ENCODE data around the gene FOSL1. TPM values are rescaled to one million over a fixed set of nuclear protein-coding genes. Genes with fewer than 3 reads are reported as not detected.
A peak's percentile ranks its signal among the peaks of the same experiment; 100 is the strongest.

Gene FOSL1
- total RNA-seq, 6 experiments from 2014 or later = 0.35 to 1.2 (median 0.89) TPM; not detected in 2

DNA sequence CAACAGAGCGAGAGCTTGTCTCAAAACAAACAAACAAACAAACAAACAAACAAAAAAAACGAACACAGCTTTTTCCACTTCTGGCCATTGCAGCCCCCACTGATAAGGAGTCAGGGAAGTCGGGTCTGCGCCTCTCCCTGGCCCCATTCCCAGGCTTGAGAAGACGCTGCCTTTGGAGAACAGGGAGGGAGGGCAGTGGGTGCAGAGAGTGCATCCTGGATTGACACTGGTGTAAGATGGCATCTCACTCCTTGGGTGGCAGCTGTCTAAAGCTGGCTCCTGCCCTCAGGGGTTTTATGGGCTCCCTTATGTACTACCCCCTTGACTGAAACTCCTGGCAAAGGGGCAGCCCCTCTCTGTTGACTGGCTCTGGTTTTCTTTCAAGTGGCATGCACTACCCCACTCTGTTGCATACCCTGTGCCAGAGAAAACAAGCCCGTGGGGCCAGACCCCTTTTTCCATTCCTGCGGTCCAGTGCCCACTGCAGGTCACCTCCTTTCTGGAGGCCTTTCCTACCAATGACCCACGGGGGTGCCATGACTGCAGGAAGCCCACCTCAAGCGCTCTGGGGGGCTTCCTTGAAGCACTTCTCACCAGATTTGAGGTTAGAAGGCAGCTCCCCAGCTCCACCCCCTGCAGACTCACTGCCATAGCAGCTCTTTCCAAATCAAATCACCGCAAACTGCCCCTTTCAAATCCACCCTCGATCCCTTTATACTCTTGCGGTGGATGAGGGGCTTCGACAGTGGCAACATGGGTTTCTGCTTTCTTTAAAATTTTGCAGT lies 31.8 kb upstream of the FOSL1 start:
- Histone ChIP-seq H3K36me3 (no peaks in the 10 kb centered on the region), H3K9me3 (no peaks in the 10 kb centered on the region), H3K4me1 (no peaks in the 10 kb centered on the region), H3K27me3 (no peaks in the 10 kb centered on the region), H3K27ac (no peak overlapping the region), H3K4me3 (no peak overlapping the region)
- DNase-seq (no peak), ATAC-seq (no peak)
- 43% methylated on average over 10 of the region's 13 CpGs for WGBS (ENCODE audit: insufficient coverage, low coverage, low lambda C conversion rate, missing lambda C conversion rate)
- intact Hi-C loops (cut with DNase I) = no loop called here
- TF ChIP-seq, protein P1, sequence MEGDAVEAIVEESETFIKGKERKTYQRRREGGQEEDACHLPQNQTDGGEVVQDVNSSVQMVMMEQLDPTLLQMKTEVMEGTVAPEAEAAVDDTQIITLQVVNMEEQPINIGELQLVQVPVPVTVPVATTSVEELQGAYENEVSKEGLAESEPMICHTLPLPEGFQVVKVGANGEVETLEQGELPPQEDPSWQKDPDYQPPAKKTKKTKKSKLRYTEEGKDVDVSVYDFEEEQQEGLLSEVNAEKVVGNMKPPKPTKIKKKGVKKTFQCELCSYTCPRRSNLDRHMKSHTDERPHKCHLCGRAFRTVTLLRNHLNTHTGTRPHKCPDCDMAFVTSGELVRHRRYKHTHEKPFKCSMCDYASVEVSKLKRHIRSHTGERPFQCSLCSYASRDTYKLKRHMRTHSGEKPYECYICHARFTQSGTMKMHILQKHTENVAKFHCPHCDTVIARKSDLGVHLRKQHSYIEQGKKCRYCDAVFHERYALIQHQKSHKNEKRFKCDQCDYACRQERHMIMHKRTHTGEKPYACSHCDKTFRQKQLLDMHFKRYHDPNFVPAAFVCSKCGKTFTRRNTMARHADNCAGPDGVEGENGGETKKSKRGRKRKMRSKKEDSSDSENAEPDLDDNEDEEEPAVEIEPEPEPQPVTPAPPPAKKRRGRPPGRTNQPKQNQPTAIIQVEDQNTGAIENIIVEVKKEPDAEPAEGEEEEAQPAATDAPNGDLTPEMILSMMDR (IDR thresholded peaks at IDR 0.05) = no peak
- TF ChIP-seq POLR2A (IDR thresholded peaks at IDR 0.05) = no peak

DNA sequence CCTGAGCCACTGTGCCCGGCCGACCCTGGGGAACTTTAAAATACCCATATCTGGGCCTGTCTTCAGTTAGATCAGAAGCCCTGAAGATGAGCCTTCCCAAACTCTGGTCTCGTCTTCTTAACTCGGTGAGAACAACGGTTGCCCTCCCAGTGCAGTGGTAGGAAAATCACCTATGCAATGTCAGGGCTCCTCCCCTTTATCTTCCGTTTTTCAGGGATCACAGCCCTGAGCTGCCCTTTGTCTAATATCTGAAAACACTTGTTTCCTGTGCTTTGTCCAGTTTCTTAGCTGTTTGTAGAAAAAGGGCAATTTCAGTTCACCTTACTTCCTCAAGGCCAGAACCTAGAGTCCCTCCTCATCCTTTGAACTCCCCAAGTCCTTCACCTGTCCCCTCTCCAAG lies 28.5 kb upstream of the FOSL1 start:
- TF ChIP-seq, protein P1 (IDR thresholded peaks at IDR 0.05) = no peak
- no peak for TF ChIP-seq POLR2A (IDR thresholded peaks at IDR 0.05)
- H3K9me3 ChIP-seq = no peaks in the 10 kb centered on the region
- WGBS (ENCODE audit: insufficient coverage, low coverage, low lambda C conversion rate, missing lambda C conversion rate) = 69% methylated on average over 6 of the region's 6 CpGs
- DNase-seq (no peak), ATAC-seq (no peak)
- intact Hi-C loops (cut with DNase I) = no loop called here
- H3K27ac ChIP-seq = no peak overlapping the region
- H3K36me3 ChIP-seq = no peaks in the 10 kb centered on the region
- H3K4me3 ChIP-seq = no peak overlapping the region
- H3K27me3 ChIP-seq = no peaks in the 10 kb centered on the region
- H3K4me1 ChIP-seq = no peaks in the 10 kb centered on the region

DNA sequence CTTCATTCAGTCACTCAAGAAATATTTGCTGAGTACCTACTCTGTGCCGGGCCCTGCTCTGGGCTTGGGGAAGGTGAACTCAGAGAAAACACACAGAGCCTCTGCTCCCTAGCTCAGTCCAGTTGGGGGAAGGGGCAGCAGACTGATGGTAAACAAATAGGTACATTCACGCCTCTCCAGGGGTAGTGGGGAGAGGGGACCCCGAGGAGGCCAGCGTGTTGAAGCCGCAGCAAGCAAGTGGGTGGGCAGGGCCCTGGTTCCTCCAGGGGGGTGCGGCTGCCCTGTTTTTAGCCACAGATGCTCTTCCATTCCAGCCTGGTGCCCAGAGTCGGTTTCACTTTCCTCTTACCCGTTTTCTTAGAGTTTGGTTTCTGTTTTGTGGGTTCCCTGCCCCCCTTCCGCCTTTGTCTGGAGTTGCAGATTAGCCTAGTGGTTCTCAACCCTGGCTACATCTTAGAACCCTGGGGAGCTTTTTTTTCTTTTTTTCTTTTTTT lies 27.8 kb upstream of the FOSL1 start:
- ATAC-seq = peak; percentile 60 to 85 (median 68)
- WGBS (ENCODE audit: insufficient coverage, low coverage, low lambda C conversion rate, missing lambda C conversion rate) = 27% methylated on average over 3 of the region's 9 CpGs
- H3K27ac ChIP-seq = peak overlapping the region in 1 of 3 donors; percentile 15

DNA sequence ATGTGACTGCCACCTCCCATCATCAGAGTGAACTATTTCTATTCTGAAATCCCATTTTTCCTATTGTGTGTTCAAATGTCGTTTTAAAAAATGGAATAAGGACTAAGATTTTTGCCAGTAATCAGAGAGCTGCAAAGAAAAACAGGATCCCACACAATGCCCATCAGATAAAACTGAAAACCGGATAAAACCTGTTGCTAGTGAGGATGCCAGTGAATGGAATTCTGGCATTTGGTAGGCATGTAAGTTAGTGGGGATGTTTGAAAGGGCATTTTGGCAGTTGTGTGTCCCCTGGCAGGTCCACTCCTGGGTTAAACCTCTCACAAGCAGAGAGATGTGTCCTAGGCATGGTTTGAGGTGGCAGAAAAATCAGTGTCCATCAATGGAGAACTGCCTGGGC lies 25.2 kb upstream of the FOSL1 start:
- 29% methylated on average over 2 of the region's 2 CpGs for WGBS (ENCODE audit: insufficient coverage, low coverage, low lambda C conversion rate, missing lambda C conversion rate)
- Histone ChIP-seq H3K36me3 (peaks cover 0 to 11% (median 3%) of the 10 kb centered on the region in 4 donors), H3K27me3 (no peaks in the 10 kb centered on the region), H3K4me3 (no peak overlapping the region), H3K27ac (no peak overlapping the region), H3K9me3 (no peaks in the 10 kb centered on the region), H3K4me1 (peaks cover 0 to 6% (median 2%) of the 10 kb centered on the region in 4 donors)
- DNase-seq = no peak
- TF ChIP-seq, protein P1 (IDR thresholded peaks at IDR 0.05) = no peak
- no peak for TF ChIP-seq POLR2A (IDR thresholded peaks at IDR 0.05)
- intact Hi-C loops (cut with DNase I) = no loop called here
- ATAC-seq = no peak

More for the DNA sequence above, 27.8 kb upstream of the FOSL1 start:
- no peaks in the 10 kb centered on the region for H3K4me1 ChIP-seq
- intact Hi-C loops (cut with DNase I) = no loop called here
- peaks cover 0 to 4% (median 2%) of the 10 kb centered on the region in 4 donors for H3K36me3 ChIP-seq
- no peaks in the 10 kb centered on the region for H3K27me3 ChIP-seq
- no peak for TF ChIP-seq POLR2A (IDR thresholded peaks at IDR 0.05)
- TF ChIP-seq, protein P1 (IDR thresholded peaks at IDR 0.05) = no peak
- H3K4me3 ChIP-seq = no peak overlapping the region
- DNase-seq = peak in 1 of 3 donors; percentile 36
- no peaks in the 10 kb centered on the region for H3K9me3 ChIP-seq
